Stimulated activated CD4-positive, alpha-beta T cell treated with anti-CD3 and anti-CD28 coated beads, Interleukin-2, amount 100 ng/mL, for 4 hours (primary cell): ENCODE results near the gene KLF13.
"Not testable (repeated sequence)": the region's sequence is repeated elsewhere in the genome, so short reads cannot be mapped to it uniquely, and the experiment has no call there.

ENCODE experiments used
- DNase-seq: peaks from one replicate; pipeline ENCODE4 v3.0.0-alpha.2; 2020; ENCODE audit warnings: low read depth

Gene KLF13

DNA sequence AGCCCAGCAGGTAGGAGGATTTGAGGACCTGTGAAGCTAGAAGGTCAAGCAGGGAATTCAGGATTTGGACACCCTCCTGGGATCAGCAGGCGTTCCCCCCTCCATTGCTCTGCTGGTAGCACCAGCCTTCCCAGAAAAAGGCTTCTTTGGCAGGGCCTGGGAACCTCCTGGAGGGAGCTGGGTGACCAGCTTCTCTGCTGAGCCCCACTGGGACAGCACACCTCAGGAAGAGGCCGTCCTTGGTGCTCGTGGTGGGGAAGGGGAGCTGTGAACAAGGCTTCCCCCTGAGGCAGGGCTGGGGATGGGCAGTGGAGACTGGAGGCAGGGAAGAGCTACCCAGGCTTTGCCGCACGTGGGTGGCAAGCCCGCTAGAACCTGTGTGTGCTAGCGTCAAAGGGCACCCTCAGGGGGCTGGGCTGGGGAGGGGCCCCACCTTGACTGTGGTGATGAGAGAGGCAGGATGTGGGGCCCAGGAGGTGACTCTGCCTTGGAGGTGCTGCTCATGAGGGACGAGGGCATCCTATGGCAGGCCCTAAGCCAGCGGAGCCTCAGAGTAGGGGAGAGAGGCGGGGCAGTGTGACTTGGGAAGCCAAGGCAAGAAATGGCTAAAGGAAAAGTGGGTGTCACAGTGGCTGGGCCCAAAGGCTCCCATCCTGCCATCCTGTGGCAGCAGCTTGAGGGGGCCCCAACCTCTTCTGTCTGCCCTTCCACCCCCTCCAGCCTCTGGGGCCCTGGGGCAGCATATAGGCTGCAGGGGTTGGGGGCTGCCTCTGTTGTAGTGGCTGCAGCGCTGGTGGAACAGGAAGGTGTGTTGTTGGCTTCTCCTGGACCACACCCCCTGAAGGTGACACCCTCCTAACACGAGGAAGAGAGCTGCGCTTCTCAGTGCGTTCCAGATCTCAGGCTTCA lies 20.7 kb downstream of the KLF13 start:
- DNase-seq = peak; percentile 63

DNA sequence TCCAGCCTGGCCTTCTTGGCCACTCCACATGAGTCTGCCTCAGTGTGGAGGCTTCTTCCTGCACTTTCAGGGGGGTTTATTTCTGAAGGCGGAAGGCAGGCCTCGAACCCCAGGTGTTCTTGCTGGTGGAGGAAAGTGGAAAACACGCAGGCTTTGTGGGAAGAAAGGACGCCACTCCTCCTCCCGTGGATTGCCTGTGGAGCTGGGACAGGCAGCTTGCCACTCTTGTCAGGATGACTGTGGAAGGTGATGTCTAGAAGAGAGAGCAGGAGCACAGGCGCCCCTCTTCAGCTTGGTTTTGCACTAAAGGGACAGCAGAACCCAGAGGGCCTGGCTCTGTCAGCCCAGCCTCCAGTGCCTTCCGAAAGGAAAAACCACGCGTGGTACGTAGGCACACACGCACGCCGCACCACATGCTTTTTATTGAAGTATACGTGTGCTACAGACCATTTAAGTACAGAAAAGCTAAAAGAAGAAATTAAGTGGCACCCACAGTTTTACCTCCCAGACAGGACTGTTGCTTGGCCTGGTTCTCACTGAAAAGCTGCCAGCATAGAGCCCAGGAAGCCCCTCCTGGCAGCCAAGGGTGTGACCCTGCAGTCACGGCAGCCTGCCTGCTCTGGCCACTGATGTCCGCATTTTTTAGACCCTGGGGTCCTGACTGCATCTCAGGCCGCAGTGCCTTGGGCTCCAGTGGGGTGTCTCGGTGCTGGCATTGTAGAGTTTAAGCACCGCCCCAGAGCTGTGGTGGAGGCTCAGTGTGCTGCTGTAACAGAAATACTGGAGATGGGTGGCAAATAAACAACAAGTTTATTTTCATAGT lies 21.6 kb downstream of the KLF13 start:
- no peak for DNase-seq

DNA sequence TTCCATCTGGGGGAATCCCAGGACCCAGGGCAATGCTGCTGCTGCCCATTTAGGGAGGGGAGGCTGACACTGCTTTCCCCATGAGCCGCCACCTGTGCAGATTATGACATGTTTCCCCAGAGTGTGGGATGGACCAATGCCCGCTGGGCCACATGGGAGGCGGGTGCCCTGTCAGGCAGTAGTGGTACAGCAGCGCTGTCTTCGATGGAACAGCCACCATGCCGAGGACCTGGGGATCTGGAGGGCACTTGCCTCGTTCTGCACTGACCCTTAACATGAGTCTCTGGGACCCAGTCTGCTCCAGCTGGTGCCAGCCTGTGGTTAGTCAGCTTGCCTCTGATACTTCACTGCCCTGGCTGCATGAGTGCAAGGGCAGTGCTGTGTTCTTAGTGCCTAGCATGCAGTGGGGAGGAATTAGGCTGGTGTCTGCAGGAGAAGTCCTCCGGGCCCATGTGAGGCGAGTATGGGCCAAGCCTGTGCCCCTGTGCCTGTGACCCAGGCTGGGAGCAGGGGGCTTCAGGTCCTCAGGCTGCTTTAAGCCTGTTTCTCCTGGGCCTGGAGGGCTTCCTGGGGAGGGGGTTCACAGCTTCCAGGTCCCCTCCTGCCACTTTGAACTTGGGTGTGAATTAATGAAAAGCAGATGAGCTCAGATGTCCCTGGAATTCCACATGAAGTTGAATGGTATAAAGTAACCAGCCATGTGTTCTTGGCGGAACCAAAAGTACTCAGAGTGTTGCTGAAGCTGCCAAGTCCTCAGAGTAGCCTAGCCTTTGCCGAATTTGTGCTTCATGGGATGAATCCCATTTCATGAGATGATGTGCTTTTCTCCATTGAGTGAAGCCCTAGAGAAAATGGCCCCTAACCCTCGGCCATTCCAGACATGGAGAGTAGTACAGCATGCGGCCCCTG lies 22.9 kb downstream of the KLF13 start:
- no peak for DNase-seq

DNA sequence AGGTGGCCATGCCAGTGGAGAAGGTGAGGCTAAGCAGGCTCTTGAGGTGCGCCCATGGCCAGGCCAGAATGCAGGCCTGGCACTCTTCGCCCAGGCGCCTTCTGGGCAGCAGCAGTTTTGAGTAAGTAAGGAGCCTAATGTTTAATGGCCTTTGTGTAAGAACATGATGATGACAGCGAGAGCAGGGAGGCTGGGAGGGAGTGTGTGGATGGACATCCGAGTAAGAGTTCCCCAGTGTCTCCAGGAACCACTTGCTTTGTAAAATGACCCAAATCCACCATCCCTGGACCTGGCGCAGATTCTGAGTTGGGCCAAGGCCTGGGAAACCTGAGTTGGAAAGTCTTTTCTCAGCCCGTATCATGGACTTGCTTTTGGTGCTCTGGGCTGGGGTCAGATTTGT lies 24.1 kb downstream of the KLF13 start:
- no peak for DNase-seq

DNA sequence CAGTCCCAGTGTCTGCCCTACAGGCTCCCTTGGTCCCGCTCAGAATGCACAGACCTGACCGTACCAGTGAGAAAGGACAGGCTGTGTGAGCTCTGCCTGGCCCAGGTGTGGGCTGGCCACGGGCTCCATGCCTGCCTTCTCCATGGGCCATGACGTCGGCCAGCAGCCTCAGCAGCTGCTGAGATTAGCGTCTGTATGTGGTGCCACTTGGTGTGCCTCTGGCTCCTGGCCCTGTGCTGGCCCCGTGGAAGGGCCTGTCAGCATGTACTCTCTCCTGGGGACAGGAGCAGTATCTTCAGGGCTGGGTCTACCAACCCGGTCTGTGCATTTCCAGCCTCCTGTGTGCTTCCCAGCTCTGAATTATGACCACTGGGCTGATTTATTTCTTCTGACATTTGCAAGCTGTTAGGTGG lies 25.7 kb downstream of the KLF13 start:
- no peak for DNase-seq

DNA sequence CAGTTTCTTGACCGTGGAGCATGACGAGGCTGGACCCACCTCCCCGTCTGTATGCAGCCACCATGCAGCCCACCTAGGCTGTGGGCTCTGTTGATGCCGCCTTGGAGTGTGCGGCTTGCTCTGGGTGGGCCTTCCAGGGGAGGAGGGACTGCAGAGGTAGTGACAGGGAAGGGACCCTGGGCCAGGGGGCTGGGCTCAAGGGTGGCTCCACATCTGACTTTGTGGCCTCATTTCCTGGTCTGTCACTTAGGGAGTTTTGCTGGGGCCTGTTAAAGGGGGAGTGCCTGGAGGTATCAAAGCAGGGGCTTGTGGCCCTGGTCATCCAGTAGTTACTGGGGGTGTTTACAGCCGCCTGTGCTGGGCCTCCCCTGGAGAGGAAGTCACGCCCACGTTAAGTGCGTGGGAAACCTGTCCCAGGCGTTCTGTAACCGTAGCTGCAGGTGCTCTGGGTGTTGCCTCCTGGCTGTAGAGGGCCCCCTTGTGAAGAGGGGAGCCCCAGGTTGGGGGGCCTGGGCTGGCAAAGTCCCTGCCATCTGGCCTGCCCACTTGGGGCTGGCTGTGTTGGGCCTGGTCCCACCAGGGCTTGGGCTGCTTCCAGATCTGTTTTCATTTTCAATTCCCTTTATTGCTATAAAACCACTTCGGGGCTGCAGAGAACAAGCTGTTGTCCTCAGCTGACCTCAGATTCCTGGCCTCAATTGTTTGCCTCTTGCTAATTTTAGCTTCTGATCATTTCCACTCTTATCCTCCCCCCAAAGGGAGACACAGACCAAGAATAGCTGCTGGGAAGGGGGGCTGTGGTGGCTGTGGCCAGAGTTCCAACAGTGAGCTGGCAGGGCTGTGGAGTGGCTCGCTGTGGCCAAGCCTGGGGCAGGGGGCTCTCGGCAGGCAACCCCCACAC lies 26.5 kb downstream of the KLF13 start:
- DNase-seq = peak; percentile 48

DNA sequence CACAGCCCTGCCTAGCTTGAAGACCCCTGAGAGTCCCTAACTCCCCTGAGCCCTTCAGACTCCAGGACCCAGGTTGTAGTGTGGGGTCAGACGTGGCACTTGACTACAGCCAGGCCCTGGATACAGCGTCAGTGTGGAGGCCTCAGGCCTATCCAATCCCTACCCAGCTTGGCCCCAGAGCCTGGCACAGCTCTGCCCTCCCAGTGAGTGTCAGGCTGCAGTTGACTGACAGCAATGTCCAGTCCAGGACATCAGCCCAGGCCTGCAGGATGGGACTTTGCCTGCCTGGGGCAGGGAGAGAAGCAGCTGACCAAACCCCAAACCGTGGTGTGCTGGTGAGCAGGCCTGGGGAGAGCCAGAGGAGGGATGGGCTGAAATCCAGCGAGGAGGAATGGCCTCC lies 27.3 kb downstream of the KLF13 start:
- no peak for DNase-seq

DNA sequence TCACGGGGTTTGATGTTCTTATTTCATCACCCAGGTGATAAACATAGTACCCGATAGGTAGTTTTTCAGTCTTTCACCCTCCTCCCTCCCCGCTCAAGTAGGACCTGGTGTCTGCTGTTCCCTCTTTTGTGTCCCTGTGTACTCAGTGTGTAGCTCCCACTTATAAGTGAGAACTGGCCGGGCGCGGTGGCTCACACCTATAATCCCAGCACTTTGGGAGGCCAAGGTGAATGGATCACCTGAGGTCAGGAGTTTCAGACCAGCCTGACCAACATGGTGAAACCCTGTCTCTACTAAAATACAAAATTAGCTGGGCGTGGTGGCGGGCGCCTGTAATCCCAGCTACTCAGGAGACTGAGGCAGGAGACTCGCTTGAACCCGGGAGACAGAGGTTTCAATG lies 29.5 kb downstream of the KLF13 start:
- not testable (repeated sequence) for DNase-seq

DNA sequence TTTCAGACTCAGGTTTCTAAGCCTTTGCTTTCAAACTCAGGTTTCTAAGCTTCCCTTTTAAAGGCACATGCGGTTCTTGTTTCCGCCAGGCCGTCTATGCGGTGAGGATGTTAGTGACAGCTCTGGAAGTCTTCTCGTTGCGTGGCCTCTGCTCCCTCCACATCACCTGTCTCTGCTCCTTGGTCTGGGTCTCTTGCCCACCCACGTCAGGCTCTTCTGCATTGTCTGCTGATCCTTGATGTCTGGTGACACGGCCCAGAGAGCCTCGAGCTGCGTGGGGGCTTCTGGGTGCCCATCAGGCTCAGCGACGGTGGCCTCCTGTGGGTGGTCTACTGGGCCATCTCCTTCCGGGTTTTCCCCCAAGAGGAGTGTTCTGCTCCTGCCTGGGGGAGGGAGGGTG lies 30.5 kb downstream of the KLF13 start:
- DNase-seq = no peak

DNA sequence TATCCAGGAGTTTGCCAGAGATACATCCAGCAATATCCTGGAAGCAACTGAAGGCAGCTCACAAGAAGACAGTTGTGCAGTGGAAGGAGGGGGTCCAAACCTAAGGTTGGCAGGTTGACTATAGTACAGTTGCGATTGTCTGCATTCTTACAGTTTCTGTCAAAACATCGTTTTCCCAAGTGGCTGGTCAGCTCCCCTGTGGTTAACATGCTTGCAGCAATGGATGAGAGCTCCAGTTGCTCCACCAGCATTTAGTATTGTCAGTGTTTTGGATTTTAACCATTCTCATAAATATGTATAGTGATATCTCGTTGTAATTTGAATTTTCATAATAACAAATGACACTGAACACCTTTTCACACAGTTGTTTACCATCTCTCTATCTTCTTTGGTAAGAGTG lies 31.5 kb downstream of the KLF13 start:
- DNase-seq = no peak

DNA sequence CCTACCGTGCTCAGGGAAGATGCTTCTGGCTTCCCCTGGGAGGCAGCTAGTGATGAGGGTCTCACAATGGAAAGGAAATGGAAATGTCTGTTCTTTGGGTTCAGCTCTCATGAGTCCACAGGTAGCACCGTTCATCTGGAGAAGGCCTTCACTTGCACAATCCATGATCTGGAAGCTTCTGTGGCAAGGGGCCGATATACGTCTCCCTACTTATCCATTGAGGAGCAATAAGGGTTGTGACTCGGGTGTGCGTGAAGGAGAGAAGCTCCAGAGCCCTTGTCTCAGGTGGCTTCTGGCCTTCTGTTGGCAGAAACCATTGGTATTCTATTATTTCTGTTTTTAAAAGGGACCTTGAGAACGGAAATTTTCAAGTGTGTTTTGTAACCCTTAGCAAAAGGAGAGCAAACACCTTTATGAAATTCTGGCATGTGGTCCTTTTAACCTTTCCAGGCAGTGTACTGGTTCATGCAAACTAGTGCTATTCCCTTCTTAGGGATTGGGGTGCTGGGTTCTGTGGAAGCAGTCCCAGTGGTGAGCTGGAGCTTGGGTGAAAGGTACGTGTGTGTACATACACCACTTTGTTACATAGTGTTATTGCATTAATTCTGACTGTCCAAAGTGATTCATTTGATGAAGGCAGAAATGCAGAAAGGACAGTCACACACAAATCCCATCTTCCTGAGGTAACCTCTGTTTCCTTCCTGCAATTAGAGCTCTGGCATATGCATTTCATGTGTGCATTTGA lies 32.5 kb downstream of the KLF13 start:
- no peak for DNase-seq

DNA sequence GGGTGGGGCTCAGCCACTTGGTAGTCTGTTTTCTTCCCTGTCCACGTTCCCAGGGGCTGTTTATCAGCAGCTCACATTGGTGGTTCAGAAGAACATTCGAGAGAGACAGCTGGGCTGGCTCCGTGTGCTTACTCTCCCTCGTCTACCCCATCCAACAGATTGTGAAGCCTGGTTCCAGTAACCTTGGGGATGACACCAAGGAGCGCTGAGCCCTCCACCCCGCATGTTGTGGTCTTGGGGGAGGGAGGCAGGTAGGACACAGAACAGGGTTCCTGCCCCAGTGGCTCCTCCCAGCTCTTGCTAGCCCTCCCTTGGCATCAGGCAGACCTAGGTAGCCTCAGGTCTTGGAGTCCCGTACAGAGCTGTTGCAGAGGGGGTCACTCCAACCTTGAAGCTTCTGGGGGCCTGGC lies 33.1 kb downstream of the KLF13 start:
- DNase-seq = no peak

DNA sequence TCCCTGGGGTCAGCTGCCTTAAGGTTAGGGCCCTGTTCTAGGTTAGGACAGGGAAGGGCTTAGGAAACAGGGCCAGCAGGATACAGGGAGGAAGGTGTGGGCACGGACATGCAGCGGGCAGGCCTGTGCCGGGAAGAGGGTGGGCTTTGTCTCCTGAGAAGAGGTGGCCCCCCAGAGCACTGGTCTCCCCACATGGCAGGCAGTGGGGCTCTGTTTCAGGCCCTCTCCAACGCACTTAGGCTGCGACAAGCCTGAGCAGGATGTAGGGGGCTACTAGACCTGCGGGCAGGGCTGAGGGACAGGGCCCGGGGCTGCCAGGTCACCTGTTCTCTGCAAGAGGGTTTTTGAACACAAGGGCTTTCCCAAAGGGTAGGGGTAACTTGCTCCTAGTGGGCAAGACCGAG lies 33.5 kb downstream of the KLF13 start:
- no peak for DNase-seq

DNA sequence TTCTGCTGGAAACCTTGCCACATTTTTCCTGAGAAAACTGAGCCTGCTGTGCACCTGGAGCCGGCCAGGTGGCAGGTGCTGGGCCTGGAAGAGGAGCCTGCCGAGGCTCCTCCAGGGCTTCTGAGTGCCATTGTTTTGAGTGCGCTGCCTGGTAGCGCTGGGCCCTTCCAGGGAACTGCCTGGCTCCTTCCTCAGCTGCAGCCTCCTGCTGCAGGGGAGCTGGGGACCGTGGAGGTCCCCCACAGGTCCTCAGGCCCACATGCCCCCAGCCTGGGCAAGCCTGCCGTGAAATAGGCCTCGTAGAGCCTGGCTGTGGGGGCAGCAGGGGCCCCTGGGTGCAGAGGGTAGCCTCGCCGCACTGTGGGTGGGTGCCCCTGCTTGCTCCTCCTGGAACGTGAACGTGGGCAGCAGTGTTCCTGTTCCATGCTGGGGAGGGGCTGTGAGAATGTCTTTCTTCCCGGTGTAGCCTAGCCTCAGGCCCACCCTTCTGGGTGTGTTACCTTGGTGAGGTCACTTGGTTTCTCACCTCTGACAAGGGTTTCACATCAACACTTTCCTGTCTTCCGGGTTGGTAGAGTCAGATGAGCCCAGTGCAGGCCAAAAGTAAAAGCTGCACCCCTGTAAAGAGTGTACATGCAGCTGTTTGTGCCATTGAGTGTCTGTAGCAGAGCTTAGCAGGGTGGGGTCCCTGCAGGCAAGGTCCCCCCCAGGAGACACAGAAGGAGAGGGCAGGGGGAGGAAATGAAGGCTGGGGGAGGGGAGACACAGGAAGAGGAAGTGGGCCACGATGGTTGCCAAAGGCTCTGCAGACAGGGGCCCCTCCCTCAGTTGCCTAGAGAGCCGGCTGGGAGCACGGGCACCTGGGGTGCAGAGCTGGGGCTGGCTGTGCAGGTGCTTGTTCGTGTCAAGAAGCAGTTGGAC lies 34.5 kb downstream of the KLF13 start:
- peak; percentile 32 for DNase-seq

DNA sequence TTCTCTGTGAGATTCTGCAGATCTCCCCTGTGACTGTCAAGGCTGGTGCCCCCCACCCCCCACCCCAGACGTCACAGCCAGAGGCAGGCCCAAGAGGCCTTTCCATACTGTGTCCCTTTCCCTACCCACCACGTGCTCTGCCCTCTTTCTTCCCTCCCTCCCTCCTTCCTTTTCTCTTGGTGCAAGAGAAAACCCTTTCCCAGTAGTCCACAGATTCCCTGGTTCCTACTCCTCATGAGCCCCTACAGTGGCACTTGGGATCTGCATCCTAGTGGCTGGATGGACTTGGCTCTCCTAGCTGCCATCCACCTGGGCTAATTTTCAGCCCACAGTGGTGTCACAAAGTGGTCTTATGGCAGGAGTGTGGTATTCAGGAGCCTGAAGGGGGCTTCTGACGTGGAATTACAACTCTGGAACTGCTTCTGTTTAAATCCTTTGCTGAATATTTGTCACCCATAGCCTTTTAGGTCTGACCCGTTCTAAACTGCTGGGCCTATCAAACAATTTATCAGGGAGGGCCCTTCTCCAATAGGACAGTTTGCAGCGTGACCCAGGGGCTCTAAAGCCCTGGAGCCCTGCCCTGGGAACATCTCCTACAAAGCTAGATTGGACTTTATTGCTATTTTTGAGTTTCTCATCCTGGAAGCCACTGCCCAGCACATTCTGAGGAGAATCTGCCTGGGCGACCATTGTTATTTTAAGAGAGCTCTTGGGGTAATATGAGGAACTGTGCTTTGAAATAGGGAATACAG lies 35.3 kb downstream of the KLF13 start:
- DNase-seq = no peak

DNA sequence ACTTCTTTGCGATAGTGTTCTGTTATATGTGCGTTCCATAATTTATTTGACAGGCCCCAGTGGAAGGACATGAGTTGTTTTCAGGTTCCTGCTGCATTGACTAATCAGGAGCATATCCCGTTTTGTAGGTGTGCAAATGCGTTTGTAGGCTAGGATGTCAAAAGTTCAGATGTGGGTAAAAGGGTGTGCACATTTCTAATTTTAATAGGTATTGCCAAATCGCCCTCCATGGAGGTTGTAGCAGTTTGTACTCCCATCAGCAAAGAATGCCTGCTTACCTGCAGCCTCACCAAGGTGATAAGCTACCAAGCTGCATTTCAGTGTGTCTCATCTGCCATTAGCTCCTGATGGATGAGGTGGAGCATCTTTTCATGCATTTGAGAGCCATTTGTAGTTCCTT lies 36.3 kb downstream of the KLF13 start:
- DNase-seq = no peak

DNA sequence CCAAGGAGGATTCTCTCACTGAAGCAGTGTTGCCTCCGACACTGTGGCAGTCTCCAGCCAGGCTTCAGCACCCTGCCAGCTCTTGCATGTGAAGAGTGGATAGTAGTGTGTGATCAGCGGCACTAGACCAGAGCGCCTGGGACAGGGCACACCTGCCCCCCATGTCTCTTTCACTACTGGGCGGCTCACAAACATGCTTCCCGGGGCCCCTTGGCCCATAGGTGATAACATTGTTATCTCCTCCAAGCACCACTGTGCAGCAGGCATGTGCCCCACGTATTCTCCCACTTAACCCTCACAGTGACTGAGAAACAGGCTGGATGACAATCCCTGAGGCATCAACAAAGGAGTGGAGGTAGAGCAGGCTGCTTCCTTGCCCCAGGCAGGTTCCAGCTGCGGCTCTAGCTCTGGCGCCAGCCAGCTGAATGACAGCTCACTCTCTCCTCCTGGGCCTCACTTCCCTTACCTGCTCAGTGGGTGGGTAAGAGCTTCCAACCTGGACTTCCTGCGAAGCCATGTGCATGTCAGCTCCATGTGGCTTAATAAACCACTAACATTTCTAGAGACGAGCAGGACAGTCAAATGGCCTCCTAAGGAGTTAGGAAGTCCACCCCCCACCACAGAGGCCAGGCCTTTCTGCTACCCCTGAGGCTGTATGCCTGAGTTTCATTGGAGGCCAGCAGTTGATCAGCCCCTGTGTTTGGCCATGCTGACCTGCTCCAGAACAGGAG lies 37.8 kb downstream of the KLF13 start:
- DNase-seq = peak; percentile 49
